CD4-positive, alpha-beta memory T cell (primary cell): ENCODE measurements around the gene PSMD9. TPM values are rescaled to one million over a fixed set of nuclear protein-coding genes. Genes with fewer than 3 reads are reported as not detected.
A peak's percentile ranks its signal among the peaks of the same experiment; 100 is the strongest.
"Not testable (repeated sequence)": the region's sequence is repeated elsewhere in the genome, so short reads cannot be mapped to it uniquely, and the experiment has no call there.

Experiments used
- CTCF ChIA-PET: fragments of 350-600 bp; sonication (Branson Sonifier 250); formaldehyde crosslinking; loops from one replicate; lab custom pipeline; 2021; ENCODE audit warnings: inconsistent platforms; ENCODE audit not compliant: partially characterized antibody; lab: Charles Lee
- POLR2A ChIA-PET: fragments of 350-600 bp; sonication (Branson Sonifier 250); formaldehyde crosslinking; loops from one replicate; lab custom pipeline; 2021; ENCODE audit not compliant: partially characterized antibody; lab: Charles Lee
- DNase-seq, 5 donors: peaks; one replicate each; pipeline versions ENCODE4 v3.0.0 to v3.0.0-alpha.2; 2020 to 2022; ENCODE audit warnings: mixed read lengths in 1 of 5
- H3K27ac ChIP-seq: one replicate; pipeline ENCODE4 v1.7.0; 2013; ENCODE audit warnings: low read depth, low read length
- H3K27me3 ChIP-seq: 2 replicates; pipeline ENCODE4 v1.7.0; 2013; ENCODE audit warnings: mild to moderate bottlenecking, low read length, moderate library complexity; ENCODE audit not compliant: insufficient read depth
- H3K36me3 ChIP-seq: 2 replicates; pipeline ENCODE4 v1.7.0; 2013; ENCODE audit warnings: mild to moderate bottlenecking, low read length, moderate library complexity; ENCODE audit not compliant: insufficient read depth
- H3K4me1 ChIP-seq: 2 replicates; pipeline ENCODE4 v1.7.0; 2013; ENCODE audit warnings: mild to moderate bottlenecking, low read length, moderate library complexity; ENCODE audit not compliant: insufficient read depth
- H3K4me3 ChIP-seq, 2 donors: one replicate each; pipeline ENCODE4 v1.7.0; 2013; ENCODE audit warnings: low read length in 2 of 2, mild to moderate bottlenecking in 1 of 2
- H3K9me3 ChIP-seq, 2 donors: one replicate each; pipeline ENCODE4 v1.7.0; 2013; ENCODE audit warnings: low read length in 2 of 2, control low read depth in 1 of 2; ENCODE audit not compliant: control insufficient read depth in 1 of 2
- H3K27ac Mint-ChIP-seq, 7 donors: one replicate each; pipeline ENCODE4 v1.8.0; 2020 to 2021; ENCODE audit warnings: mixed read lengths in 7 of 7, mild to moderate bottlenecking in 6 of 7, inconsistent platforms in 3 of 7, moderate library complexity in 3 of 7
- H3K27me3 Mint-ChIP-seq, 2 donors: one replicate each; pipeline ENCODE4 v1.8.0; 2020 to 2021; ENCODE audit warnings: mixed read lengths in 2 of 2
- H3K36me3 Mint-ChIP-seq, 2 donors: one replicate each; pipeline ENCODE4 v1.8.0; 2020 to 2021; ENCODE audit warnings: mixed read lengths in 2 of 2, inconsistent platforms in 1 of 2, mild to moderate bottlenecking in 1 of 2
- H3K4me1 Mint-ChIP-seq, 4 donors: one replicate each; pipeline ENCODE4 v1.8.0; 2020 to 2021; ENCODE audit warnings: mixed read lengths in 4 of 4, mild to moderate bottlenecking in 1 of 4
- H3K4me3 Mint-ChIP-seq, 8 donors: one replicate each; pipeline ENCODE4 v1.8.0; 2020 to 2021; ENCODE audit warnings: mixed read lengths in 8 of 8, mild to moderate bottlenecking in 7 of 8, moderate library complexity in 6 of 8, inconsistent platforms in 3 of 8
- H3K9me3 Mint-ChIP-seq, 8 donors: one replicate each; pipeline ENCODE4 v1.8.0; 2020 to 2021; ENCODE audit warnings: mixed read lengths in 8 of 8, mild to moderate bottlenecking in 5 of 8, inconsistent platforms in 3 of 8, moderate library complexity in 1 of 8
- intact Hi-C: fragments of 100-400 bp; cut with micrococcal nuclease; formaldehyde crosslinking; loops from one replicate; pipeline ENCODE4 v1.15.1; 2023
- polyA plus RNA-seq, 2 donors: library from polyadenylated mRNA; unstranded; fragments of 300-500 nt; fragmentation: Illumina TruSeq; gene quantifications; one replicate each; pipeline ENCODE4 v1.2.3, GENCODE V29; 2021
- total RNA-seq, 2 experiments: library from RNA; stranded (reverse); gene quantifications; one replicate each; pipeline ENCODE4 v1.2.3, GENCODE V29; 2021

Gene PSMD9
- total and polyA plus RNA-seq, 4 experiments from 2014 or later, result 41.4 to 111 (median 68.0) TPM

DNA sequence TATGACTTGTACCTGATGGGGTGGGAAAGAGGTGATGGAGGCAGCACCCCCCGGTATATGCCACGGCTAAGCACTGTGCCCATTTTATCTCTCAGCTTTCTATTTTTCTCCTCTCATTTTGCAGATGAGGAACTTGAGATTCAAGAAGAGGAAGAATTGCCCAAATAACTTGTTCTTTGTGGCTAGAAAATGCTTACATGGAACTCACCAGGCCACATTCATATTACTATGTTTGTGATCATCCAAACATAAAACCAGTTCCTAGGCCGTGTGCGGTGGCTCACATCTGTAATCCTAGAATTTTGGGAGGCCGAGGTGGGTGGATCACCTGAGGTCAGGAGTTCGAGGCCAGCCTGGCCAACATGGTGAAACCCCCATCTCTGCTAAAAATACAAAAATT lies 14.5 kb upstream of the PSMD9 start:
- ChIA-PET POLR2A (no interaction called here), CTCF (no interaction called here)
- Histone ChIP-seq H3K9me3 (no peaks in the 10 kb centered on the region), H3K36me3 (no peaks in the 10 kb centered on the region), H3K4me3 (no peak overlapping the region), H3K27ac (no peak overlapping the region), H3K27me3 (no peaks in the 10 kb centered on the region), H3K4me1 (no peaks in the 10 kb centered on the region)
- Mint-ChIP-seq H3K4me1 (no peaks in the 10 kb centered on the region), H3K36me3 (no peaks in the 10 kb centered on the region), H3K4me3 (no peak overlapping the region), H3K27me3 (no peaks in the 10 kb centered on the region), H3K9me3 (no peaks in the 10 kb centered on the region), H3K27ac (peak overlapping the region in 1 of 7 donors; percentile 25)
- no peak for DNase-seq
- intact Hi-C loops, result no loop called here

DNA sequence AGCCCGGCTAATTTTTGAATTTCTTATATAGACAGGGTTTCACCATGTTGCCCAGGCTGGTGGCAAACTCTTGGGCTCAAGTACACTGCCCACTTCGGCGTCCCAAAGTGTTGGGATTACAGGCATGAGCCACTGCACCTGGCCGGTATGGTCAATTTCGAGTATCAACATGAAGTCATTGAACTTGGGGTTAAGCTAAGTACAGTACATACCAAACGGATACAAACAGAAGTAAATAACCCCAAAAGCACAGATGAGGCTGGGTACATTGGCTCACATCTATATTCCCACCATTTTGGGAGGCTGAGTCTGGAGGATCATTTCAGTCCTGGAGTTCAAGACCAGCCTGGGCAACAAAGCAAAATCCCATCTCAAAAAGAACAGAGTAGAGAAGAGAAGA lies 13.0 kb upstream of the PSMD9 start:
- Mint-ChIP-seq H3K27me3 (no peaks in the 10 kb centered on the region), H3K9me3 (no peaks in the 10 kb centered on the region), H3K4me1 (no peaks in the 10 kb centered on the region), H3K27ac (peak overlapping the region in 1 of 7 donors; percentile 66), H3K36me3 (no peaks in the 10 kb centered on the region), H3K4me3 (no peak overlapping the region)
- Histone ChIP-seq H3K27me3 (no peaks in the 10 kb centered on the region), H3K4me3 (no peak overlapping the region), H3K9me3 (no peaks in the 10 kb centered on the region), H3K36me3 (no peaks in the 10 kb centered on the region), H3K27ac (no peak overlapping the region), H3K4me1 (no peaks in the 10 kb centered on the region)
- no peak for DNase-seq
- intact Hi-C loops, result no loop called here
- CTCF ChIA-PET, result no interaction called here
- POLR2A ChIA-PET, result interaction anchor here (1.3 kb wide), 1 partner anchor 12 kb away, joined by 3 read pairs; no protein-coding TSS in a partner anchor

- DNase-seq, H3K27me3 ChIP-seq, H3K27ac Mint-ChIP-seq, H3K9me3 ChIP-seq, H3K4me1 Mint-ChIP-seq, H3K27me3 Mint-ChIP-seq, H3K4me1 ChIP-seq, H3K36me3 ChIP-seq, intact Hi-C loops, H3K36me3 Mint-ChIP-seq, H3K9me3 Mint-ChIP-seq, H3K4me3 ChIP-seq, H3K4me3 Mint-ChIP-seq, H3K27ac ChIP-seq, CTCF ChIA-PET: not testable (repeated sequence)
- POLR2A ChIA-PET, result interaction anchor here (1.3 kb wide), 1 partner anchor 12 kb away, joined by 3 read pairs; no protein-coding TSS in a partner anchor
These were observed 12.5 kb upstream of the PSMD9 start for GRCh38 chr12:121876080-121876447.

GRCh38 chr12:121883315-121883660 lies 5.3 kb upstream of the PSMD9 start:
- Histone ChIP-seq H3K9me3 (no peaks in the 10 kb centered on the region), H3K4me1 (peaks cover 5% of the 10 kb centered on the region), H3K4me3 (no peak overlapping the region), H3K27ac (no peak overlapping the region), H3K36me3 (no peaks in the 10 kb centered on the region), H3K27me3 (no peaks in the 10 kb centered on the region)
- intact Hi-C loops, result no loop called here
- Mint-ChIP-seq H3K27me3 (peaks cover 0 to 1% of the 10 kb centered on the region in 2 donors), H3K4me1 (peaks cover 1 to 8% (median 5%) of the 10 kb centered on the region in 4 donors), H3K9me3 (no peaks in the 10 kb centered on the region), H3K36me3 (no peaks in the 10 kb centered on the region), H3K27ac (peak overlapping the region in 1 of 7 donors; percentile 51), H3K4me3 (no peak overlapping the region)
- no peak for DNase-seq
- CTCF ChIA-PET, result interaction anchor here (0.6 to 0.8 kb wide), 2 partner anchors 41 to 187 kb away, joined by 3 read pairs; no protein-coding TSS in a partner anchor
- POLR2A ChIA-PET, result no interaction called here

DNA sequence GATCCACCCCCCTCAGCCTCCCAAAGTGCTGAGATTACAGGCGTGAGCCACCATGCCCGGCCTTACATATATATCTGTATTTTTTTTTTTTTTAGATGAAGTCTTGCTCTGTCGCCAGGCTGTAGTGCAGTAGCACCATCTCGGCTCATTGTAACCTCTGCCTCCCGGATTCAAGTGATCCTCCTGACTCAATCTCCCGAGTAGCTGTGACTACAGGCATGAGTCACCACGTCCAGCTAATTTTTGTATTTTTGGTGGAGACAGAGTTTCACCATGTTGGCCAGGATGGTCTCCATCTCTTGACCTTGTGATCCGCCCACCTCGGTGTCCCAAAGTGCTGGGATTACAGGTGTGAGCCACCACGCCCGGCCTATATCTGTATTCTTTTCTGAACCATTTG lies 3.5 kb upstream of the PSMD9 start:
- H3K27me3 Mint-ChIP-seq, H3K27me3 ChIP-seq, H3K4me3 Mint-ChIP-seq, H3K27ac ChIP-seq, H3K9me3 Mint-ChIP-seq, H3K36me3 ChIP-seq, H3K4me3 ChIP-seq, H3K9me3 ChIP-seq, DNase-seq, POLR2A ChIA-PET, H3K27ac Mint-ChIP-seq: not testable (repeated sequence)
- H3K36me3 Mint-ChIP-seq, result peaks cover 0 to 13% of the 10 kb centered on the region in 2 donors
- intact Hi-C loops, result loop anchor here (5.0 kb wide), 1 partner anchor 1683 kb away; the partner anchor contains the start of gene RPLP0
- CTCF ChIA-PET, result interaction anchor here (0.6 kb wide), 1 partner anchor 203 kb away, joined by 3 read pairs; no protein-coding TSS in a partner anchor
- H3K4me1 ChIP-seq, result peaks cover 15% of the 10 kb centered on the region
- H3K4me1 Mint-ChIP-seq, result peaks cover 10 to 26% (median 18%) of the 10 kb centered on the region in 4 donors

DNA sequence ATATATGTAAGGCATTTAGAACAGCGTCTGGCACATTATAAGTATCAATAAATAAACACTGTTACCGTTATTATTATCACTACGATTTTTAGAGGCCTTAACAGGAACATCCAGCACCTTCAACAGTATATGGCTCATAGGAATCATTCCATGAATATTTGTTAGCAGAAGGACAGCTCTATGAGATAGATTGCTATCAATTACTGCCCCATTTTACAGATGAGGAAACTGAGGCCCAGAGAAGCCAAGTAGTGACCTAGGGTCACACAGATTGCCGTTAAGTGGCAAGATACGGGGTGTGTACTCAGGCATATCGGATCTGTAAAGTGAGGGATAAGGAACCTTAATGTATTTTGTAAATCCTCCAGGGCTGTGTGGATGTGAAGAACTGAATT lies 510 bp upstream of the PSMD9 start:
- H3K4me3 Mint-ChIP-seq, result peak overlapping the region; percentile 96 to 99 (median 98)
- Histone ChIP-seq H3K27ac (peak overlapping the region; percentile 91), H3K4me1 (peaks cover 23% of the 10 kb centered on the region), H3K4me3 (peak overlapping the region; percentile 77 to 88), H3K9me3 (no peaks in the 10 kb centered on the region), H3K36me3 (no peaks in the 10 kb centered on the region), H3K27me3 (no peaks in the 10 kb centered on the region)
- peaks cover 0 to 3% of the 10 kb centered on the region in 2 donors for H3K27me3 Mint-ChIP-seq
- peaks cover 17 to 38% (median 29%) of the 10 kb centered on the region in 4 donors for H3K4me1 Mint-ChIP-seq
- H3K9me3 Mint-ChIP-seq, result no peaks in the 10 kb centered on the region
- H3K36me3 Mint-ChIP-seq, result peaks cover 0 to 22% of the 10 kb centered on the region in 2 donors
- intact Hi-C loops, result loop anchor here (1.0 to 5.0 kb wide), 7 partner anchors 30 to 1686 kb away; partner anchors contain the start of genes CFAP251 and RPLP0
- no peak for DNase-seq
- peak overlapping the region; percentile 99 to 100 (median 99) for H3K27ac Mint-ChIP-seq
- ChIA-PET POLR2A (interaction anchor here (0.6 to 6.9 kb wide), 21 partner anchors 8 to 1307 kb away, joined by 3 to 117 read pairs (median 4); partner anchors contain the start of genes CFAP251, POP5, RHOF and RNF34), CTCF (interaction anchor here (0.8 to 9.2 kb wide), 12 partner anchors 9 to 533 kb away, joined by 3 to 119 read pairs (median 4); partner anchors contain the start of genes CFAP251 and RHOF)

DNA sequence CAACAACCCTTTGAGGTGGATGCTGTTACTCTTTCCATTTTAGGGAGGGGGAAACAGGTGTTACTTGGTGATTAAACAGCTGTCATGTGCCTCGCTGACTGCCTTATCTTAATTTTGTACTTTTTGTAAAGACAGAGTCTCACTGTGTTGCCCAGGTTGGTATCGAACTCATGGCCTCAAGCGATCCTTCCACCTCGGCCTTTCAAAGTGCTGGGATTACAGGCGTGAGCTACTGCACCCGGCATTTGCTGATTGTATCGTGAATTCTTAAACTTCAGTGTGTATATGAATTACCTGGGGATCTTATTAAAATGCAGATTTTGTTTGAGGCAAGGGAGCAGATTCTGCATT lies 659 bp downstream of the PSMD9 start:
- peak in 1 of 5 donors; percentile 42 for DNase-seq
- Mint-ChIP-seq H3K4me1 (peaks cover 20 to 49% (median 37%) of the 10 kb centered on the region in 4 donors), H3K27me3 (peaks cover 0 to 3% of the 10 kb centered on the region in 2 donors), H3K4me3 (peak overlapping the region; percentile 96 to 99 (median 98)), H3K36me3 (peaks cover 5 to 29% of the 10 kb centered on the region in 2 donors), H3K9me3 (no peaks in the 10 kb centered on the region), H3K27ac (peak overlapping the region; percentile 99 to 100 (median 99))
- H3K27ac ChIP-seq, result peak overlapping the region; percentile 91
- peaks cover 35% of the 10 kb centered on the region for H3K4me1 ChIP-seq
- no peaks in the 10 kb centered on the region for H3K9me3 ChIP-seq
- H3K27me3 ChIP-seq, result no peaks in the 10 kb centered on the region
- H3K36me3 ChIP-seq, result peaks cover under 1% of the 10 kb centered on the region
- CTCF ChIA-PET, result interaction anchor here (0.9 to 9.2 kb wide), 3 partner anchors 29 to 94 kb away, joined by 5 to 119 read pairs (median 10); partner anchors contain the start of genes CFAP251 and RHOF
- POLR2A ChIA-PET, result interaction anchor here (0.7 to 6.9 kb wide), 11 partner anchors 29 to 489 kb away, joined by 3 to 117 read pairs (median 7); partner anchors contain the start of genes CFAP251, RHOF, RNF34 and SETD1B
- intact Hi-C loops, result loop anchor here (2.0 to 5.0 kb wide), 2 partner anchors 76 to 1687 kb away; partner anchors contain the start of gene RPLP0
- peak overlapping the region; percentile 77 to 88 for H3K4me3 ChIP-seq
